ENCODE measurements around the gene CCER1.

CCER1 gene

DNA sequence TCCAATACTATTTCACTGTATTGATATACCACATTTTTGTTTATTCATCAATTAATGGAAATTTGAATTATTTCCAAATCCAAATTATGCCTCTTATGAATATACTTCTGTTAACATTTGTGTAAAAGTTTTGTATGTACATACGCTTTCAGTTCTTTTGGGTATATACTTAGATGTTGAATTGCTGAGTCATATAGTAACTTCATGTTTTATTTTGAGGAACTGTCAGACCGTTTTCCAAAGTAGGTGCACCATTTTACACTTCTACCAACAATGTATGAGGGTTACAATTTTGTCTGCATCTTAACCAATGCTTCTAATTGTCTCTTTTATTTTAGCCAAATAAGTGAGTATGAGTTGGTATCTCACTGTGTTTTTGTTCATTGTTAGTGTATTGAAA lies 10.2 kb upstream of the CCER1 start:
- Histone ChIP-seq H3K27ac (ENCODE audit: low read length) (no peak overlapping the region), H3K9ac (ENCODE audit: low read length) (no peak overlapping the region), H3K9me3 (ENCODE audit: insufficient read depth, low read length) (no peaks in the 10 kb centered on the region), H3K27me3 (ENCODE audit: low read depth, low read length) (no peaks in the 10 kb centered on the region), H3K4me2 (ENCODE audit: low read length) (peak overlapping the region; percentile 27; the same call in 1 of the 2 replicates), H3K4me1 (ENCODE audit: low read length) (peaks cover 9% of the 10 kb centered on the region), H3K36me3 (replicated peaks; ENCODE audit: low read depth, low read length) (no peaks in the 10 kb centered on the region), H4K20me1 (ENCODE audit: insufficient read depth, low read length) (no peaks in the 10 kb centered on the region), H3K79me2 (ENCODE audit: low read length) (no peaks in the 10 kb centered on the region), H3K4me3 (ENCODE audit: low read length) (no peak overlapping the region), H2AFZ (ENCODE audit: low read depth, low read length) (no peak overlapping the region)
- TF ChIP-seq CTCF (IDR thresholded peaks at IDR 0.05; ENCODE audit: low read depth, low read length) (no peak), EZH2phosphoT487 (IDR thresholded peaks at IDR 0.05; ENCODE audit: low read depth) (no peak)

- Histone ChIP-seq H2AFZ (ENCODE audit: low read depth, low read length) (no peak overlapping the region), H3K4me2 (ENCODE audit: low read length) (no peak overlapping the region), H3K79me2 (ENCODE audit: low read length) (no peaks in the 10 kb centered on the region), H4K20me1 (ENCODE audit: insufficient read depth, low read length) (no peaks in the 10 kb centered on the region), H3K9me3 (ENCODE audit: insufficient read depth, low read length) (no peaks in the 10 kb centered on the region), H3K27me3 (ENCODE audit: low read depth, low read length) (no peaks in the 10 kb centered on the region), H3K9ac (ENCODE audit: low read length) (no peak overlapping the region), H3K27ac (ENCODE audit: low read length) (no peak overlapping the region), H3K36me3 (replicated peaks; ENCODE audit: low read depth, low read length) (no peaks in the 10 kb centered on the region), H3K4me3 (ENCODE audit: low read length) (no peak overlapping the region), H3K4me1 (ENCODE audit: low read length) (peaks cover 9% of the 10 kb centered on the region)
- TF ChIP-seq CTCF (IDR thresholded peaks at IDR 0.05; ENCODE audit: low read depth, low read length) (no peak), EZH2phosphoT487 (IDR thresholded peaks at IDR 0.05; ENCODE audit: low read depth) (no peak)
These were observed 9.6 kb upstream of the CCER1 start for GRCh38 chr12:90964616-90965015.

- Histone ChIP-seq H3K36me3 (replicated peaks; ENCODE audit: low read depth, low read length) (no peaks in the 10 kb centered on the region), H3K27ac (ENCODE audit: low read length) (no peak overlapping the region), H3K4me2 (ENCODE audit: low read length) (no peak overlapping the region), H3K4me1 (ENCODE audit: low read length) (peaks cover 9% of the 10 kb centered on the region), H3K79me2 (ENCODE audit: low read length) (no peaks in the 10 kb centered on the region), H3K9ac (ENCODE audit: low read length) (no peak overlapping the region), H3K9me3 (ENCODE audit: insufficient read depth, low read length) (no peaks in the 10 kb centered on the region), H3K4me3 (ENCODE audit: low read length) (no peak overlapping the region), H4K20me1 (ENCODE audit: insufficient read depth, low read length) (no peaks in the 10 kb centered on the region), H3K27me3 (ENCODE audit: low read depth, low read length) (no peaks in the 10 kb centered on the region), H2AFZ (ENCODE audit: low read depth, low read length) (no peak overlapping the region)
- TF ChIP-seq EZH2phosphoT487 (IDR thresholded peaks at IDR 0.05; ENCODE audit: low read depth) (no peak), CTCF (IDR thresholded peaks at IDR 0.05; ENCODE audit: low read depth, low read length) (no peak)
These were observed 9.0 kb upstream of the CCER1 start for GRCh38 chr12:90963946-90964345.

GRCh38 chr12:90961154-90961553 lies 6.2 kb upstream of the CCER1 start:
- Histone ChIP-seq H3K9me3 (ENCODE audit: insufficient read depth, low read length) (no peaks in the 10 kb centered on the region), H3K36me3 (replicated peaks; ENCODE audit: low read depth, low read length) (no peaks in the 10 kb centered on the region), H3K27ac (ENCODE audit: low read length) (no peak overlapping the region), H3K4me2 (ENCODE audit: low read length) (no peak overlapping the region), H3K79me2 (ENCODE audit: low read length) (no peaks in the 10 kb centered on the region), H3K27me3 (ENCODE audit: low read depth, low read length) (no peaks in the 10 kb centered on the region), H3K9ac (ENCODE audit: low read length) (no peak overlapping the region), H3K4me3 (ENCODE audit: low read length) (no peak overlapping the region), H2AFZ (ENCODE audit: low read depth, low read length) (no peak overlapping the region), H4K20me1 (ENCODE audit: insufficient read depth, low read length) (no peaks in the 10 kb centered on the region), H3K4me1 (ENCODE audit: low read length) (peaks cover 9% of the 10 kb centered on the region)
- TF ChIP-seq EZH2phosphoT487 (IDR thresholded peaks at IDR 0.05; ENCODE audit: low read depth): no peak
- TF ChIP-seq CTCF (IDR thresholded peaks at IDR 0.05; ENCODE audit: low read depth, low read length): no peak
